GF-D8 (cell line): ENCODE measurements around the gene INPP5A.

Source experiments
- DNase-seq: peaks from one replicate; lab custom pipeline; 2025; lab: John Stamatoyannopoulos, UW

INPP5A gene

DNA sequence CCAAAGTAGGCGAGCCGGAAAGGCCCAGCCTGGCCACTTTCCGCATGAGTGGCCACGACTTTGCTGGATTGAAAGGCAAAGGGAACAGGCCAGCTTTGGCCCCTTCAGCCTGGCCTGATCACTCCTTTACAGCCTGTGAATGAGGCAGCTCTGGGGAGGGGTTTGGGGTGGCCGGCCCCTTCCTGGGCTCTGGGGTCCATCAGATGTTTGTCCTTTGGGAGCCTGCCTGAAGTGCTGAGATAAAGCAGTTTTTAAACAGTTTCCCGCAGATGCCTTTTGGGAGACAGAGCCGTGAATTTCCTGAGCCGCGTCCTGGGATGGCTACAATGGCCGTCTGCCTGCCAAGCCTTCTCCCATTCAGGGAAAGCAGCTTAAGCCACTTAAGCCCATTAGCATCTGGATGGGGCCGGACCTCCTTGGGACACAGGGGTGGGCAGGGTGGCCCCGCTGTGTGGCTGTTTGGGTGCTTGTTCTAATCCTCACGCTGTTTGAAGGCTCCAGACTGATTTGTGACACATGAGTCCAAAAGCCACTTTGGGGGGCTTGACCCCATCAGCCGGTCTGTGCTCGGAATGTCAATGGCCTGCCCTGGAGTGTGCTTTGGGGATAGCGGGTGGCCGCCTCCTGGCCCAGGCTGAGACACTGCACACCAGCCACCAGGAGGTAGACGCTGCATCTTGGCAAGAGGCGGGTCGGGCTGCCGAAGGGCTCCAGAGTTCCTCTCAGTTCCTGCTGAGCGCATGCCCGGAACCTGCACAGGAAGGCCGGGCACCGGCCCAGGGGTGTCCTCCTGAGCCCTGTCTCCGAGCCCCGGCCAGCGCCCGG is 209.4 kb downstream of the INPP5A start:
- no peak for DNase-seq

- no peak for DNase-seq
These were observed 210.5 kb downstream of the INPP5A start for GRCh38 chr10:132748135-132748534.

GRCh38 chr10:132748545-132749370 is 211.2 kb downstream of the INPP5A start:
- DNase-seq, result no peak

GRCh38 chr10:132749371-132749795 is 211.8 kb downstream of the INPP5A start:
- no peak for DNase-seq

- DNase-seq, result no peak
These were observed 213.3 kb downstream of the INPP5A start for GRCh38 chr10:132750936-132751335.

- no peak for DNase-seq
These were observed 214.8 kb downstream of the INPP5A start for GRCh38 chr10:132752378-132752777.

GRCh38 chr10:132752961-132753360 is 215.4 kb downstream of the INPP5A start:
- no peak for DNase-seq

GRCh38 chr10:132753596-132753995 is 216.0 kb downstream of the INPP5A start:
- no peak for DNase-seq

- no peak for DNase-seq
These were observed 216.5 kb downstream of the INPP5A start for GRCh38 chr10:132754071-132754470.

DNA sequence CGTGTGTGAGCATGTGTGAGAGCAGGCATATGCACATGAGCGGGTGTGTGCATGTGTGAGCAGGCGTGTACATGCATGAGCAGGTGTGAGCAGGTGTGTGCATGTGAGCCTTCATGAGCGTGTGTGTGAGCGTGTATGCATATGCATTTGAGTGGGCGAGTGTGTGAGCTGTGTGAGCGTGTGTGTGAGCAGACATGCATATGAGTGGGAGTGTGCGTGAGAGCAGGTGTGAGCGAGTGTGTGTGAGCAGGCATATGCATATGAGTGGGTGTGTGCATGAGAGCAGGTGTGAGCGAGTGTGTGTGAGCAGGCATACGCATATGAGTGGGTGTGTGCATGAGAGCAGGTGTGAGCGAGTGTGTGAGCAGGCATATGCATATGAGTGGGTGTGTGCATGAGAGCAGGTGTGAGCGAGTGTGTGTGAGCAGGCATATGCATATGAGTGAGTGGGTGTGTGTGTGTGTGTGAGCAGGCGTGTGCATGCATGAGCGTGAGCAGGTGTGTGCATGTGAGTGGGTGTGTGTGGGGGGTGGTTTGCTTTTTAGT is 217.7 kb downstream of the INPP5A start:
- no peak for DNase-seq

GRCh38 chr10:132756591-132756990 is 219.0 kb downstream of the INPP5A start:
- DNase-seq, result no peak

DNA sequence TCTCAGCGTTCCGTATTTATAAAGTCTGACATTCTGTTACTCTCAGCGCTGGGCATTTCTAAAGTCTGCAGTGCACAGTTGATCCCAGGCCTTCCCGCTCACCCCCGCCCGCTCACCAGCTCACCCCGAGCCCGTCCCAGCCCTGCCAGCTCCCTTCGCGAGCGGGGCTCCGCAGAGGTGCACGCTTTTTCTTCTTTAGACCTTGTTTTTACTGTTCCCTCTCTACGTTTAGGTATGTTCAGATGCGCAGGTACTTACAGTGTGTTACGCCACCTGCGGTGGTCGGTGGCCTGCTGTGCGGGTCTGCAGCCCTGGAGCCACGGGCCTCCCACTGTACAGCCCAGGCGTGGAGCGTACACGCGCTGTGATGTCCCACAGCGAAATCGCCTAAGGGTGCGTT is 219.6 kb downstream of the INPP5A start:
- no peak for DNase-seq

GRCh38 chr10:132758865-132759264 is 221.3 kb downstream of the INPP5A start:
- DNase-seq, result no peak

DNA sequence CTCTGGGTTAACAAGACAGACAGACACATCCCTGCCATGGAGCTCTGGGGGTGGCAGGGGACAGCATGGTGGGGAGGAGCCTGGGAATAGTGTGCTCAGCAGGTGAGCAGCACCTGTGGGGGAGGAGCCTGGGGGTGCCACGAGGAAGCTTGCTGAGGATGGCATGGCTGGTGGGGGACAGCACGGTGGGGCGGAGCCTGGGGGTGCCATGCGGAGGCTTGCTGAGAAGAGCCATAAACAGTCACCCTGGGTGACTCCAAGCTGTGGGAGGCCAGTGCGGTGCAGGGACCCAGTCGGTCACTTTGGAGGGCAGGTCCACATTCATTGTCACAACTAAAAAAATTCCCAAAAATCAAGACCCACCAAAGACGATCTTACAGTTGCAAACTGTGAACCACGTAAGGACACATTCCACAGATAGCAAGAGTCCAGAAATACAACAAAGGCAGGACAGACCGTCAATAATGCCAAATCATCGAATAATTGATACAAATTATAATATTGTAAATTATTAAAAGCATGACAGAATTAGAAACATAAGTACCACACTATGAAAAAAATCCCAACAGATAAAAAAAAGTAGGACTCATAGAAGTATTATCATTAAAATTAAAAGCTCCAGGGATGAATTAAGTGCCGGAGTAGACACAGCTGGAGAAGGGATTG is 223.9 kb downstream of the INPP5A start:
- no peak for DNase-seq

GRCh38 chr10:132762267-132762666 is 224.7 kb downstream of the INPP5A start:
- DNase-seq, result no peak

GRCh38 chr10:132763545-132763944 is 226.0 kb downstream of the INPP5A start:
- no peak for DNase-seq

GRCh38 chr10:132764108-132764507 is 226.5 kb downstream of the INPP5A start:
- DNase-seq, result no peak

- no peak for DNase-seq
These were observed 227.8 kb downstream of the INPP5A start for GRCh38 chr10:132765435-132765834.

DNA sequence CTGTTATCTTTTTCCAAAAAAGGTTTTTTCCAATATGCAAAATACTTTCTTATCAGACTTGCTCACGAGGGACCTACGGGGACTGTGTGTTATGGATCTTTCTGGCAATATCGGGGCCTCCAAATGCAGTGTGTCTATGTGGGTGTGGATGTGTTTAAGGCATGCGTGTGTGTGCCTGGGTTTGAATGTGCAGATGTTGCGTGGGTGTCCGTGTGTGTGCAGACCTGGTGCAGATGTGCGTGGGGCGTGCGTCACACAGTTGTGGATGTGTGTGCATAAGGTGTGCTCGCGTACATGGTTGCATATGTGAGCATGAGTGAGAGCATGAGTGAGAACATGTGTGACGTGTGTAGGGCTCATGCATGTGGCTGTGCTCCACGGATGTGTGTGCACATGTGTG is 228.7 kb downstream of the INPP5A start:
- DNase-seq, result no peak

GRCh38 chr10:132768346-132769248 is 231.0 kb downstream of the INPP5A start:
- no peak for DNase-seq
